GM19239 (cell line): Measurements from ENCODE around the gene PDGFA.
A peak's percentile ranks its signal among the peaks of the same experiment; 100 is the strongest.

Source experiments
- DNase-seq: peaks from one replicate; pipeline ENCODE4 v3.0.0; 2011; ENCODE audit warnings: low spot score; ENCODE audit not compliant: insufficient read length
- FAIRE-seq: peaks from 2 replicates; lab custom pipeline; 2011; peaks lifted over from hg19 to GRCh38; lab: Jason Lieb, UNC

Gene PDGFA

DNA sequence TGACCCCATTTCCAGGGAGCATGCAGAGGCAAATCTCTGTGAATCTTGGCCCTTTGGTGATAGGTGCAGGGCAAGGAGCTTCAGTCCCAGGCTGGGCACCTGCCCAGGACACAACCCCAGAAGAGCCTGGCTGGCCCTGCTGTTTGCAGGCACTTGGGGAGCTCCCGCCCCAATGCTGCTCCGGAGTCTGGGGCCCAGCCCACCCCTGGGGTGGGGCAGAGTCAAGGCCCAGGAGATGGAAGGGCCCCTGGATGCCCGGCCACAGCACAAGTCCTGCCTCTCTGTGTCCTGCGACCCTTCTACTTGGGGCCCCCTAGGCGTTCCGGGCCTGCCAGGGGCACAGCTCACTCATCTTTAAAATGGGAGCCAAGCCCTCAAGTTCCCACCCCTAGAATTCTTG, 24.7 kb downstream of the PDGFA start:
- DNase-seq = no peak
- FAIRE-seq = no peak

DNA sequence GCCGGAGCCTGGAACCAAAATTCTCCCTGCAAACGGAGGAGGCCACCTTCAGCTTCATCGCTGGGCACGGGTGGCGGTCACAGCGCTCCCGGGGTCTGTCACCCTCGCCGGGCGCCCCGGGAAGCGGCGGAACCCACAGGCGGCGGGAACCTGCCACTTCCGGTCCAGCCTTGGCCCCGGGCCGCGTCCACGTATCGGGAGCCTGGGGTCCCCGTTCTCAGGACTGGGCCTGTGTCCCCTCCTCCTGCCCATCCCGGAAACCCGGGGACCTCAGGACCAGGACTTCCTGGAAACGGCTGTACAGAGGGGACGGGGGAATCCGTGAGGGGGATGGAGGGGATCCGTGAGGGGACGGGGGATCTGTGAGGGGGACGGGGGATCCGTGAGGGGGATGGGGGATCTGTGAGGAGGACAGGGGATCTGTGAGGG, 25.4 kb downstream of the PDGFA start:
- DNase-seq (peak; percentile 92), FAIRE-seq (no peak)

- FAIRE-seq (no peak), DNase-seq (no peak)
Observed at GRCh38 chr7:493661-494251, 25.9 kb downstream of the PDGFA start.

GRCh38 chr7:492714-493065, 27.0 kb downstream of the PDGFA start:
- DNase-seq (no peak), FAIRE-seq (no peak)

GRCh38 chr7:491958-492713, 27.5 kb downstream of the PDGFA start:
- FAIRE-seq = no peak
- DNase-seq = no peak

GRCh38 chr7:491292-491957, 28.2 kb downstream of the PDGFA start:
- no peak for DNase-seq
- no peak for FAIRE-seq

- no peak for FAIRE-seq
Observed at GRCh38 chr7:490461-491291, 29.0 kb downstream of the PDGFA start.

DNA sequence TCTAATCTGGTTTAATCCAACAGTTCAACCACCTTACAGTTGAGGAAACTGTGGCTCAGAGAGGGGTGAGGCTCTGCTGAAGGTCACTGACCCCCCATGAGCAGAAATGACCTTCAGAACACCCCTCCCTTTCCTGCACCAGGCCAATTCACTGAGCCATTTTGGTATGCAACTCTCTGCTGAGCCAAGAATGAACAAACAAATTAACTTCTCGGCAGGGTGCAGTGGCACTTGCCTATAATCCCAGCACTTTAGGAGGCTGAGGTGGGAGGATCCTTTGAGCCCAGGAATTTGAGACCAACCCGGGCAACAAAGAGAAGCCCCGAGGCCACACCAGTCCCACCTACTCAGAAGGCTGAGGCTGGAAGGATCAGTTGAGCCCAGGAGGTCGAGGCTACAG, 29.8 kb downstream of the PDGFA start:
- DNase-seq = no peak
- no peak for FAIRE-seq

More at GRCh38 chr7:490461-491291, 29.0 kb downstream of the PDGFA start:
- peak; percentile 46 for DNase-seq

DNA sequence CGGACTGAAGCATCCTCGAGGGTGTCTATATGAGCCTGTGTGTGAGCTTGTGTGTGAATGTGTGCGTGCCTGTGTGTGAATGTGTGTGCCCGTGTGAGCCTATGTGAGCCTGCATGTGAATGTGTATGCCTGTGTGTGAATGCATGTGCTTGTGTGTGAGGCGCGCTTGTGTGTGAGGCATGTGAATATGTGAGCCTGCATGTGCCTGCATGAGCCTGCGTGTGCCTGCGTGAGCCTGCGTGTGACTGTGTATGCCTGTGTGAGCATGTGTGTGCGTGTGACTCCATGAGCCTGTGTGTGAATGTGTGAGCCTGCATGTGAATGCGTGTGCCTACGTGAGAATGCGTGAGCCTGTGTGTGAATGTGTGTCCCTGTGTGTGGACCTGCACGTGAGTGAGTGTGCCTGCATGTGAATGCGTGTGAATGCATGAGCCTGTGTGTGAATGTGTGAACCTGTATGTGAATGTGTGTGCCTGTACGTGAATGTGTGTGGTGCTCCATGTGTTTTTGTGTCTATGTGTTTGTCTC, 33.4 kb downstream of the PDGFA start:
- DNase-seq (no peak), FAIRE-seq (no peak)

GRCh38 chr7:485188-486081, 34.2 kb downstream of the PDGFA start:
- DNase-seq (no peak), FAIRE-seq (no peak)

DNA sequence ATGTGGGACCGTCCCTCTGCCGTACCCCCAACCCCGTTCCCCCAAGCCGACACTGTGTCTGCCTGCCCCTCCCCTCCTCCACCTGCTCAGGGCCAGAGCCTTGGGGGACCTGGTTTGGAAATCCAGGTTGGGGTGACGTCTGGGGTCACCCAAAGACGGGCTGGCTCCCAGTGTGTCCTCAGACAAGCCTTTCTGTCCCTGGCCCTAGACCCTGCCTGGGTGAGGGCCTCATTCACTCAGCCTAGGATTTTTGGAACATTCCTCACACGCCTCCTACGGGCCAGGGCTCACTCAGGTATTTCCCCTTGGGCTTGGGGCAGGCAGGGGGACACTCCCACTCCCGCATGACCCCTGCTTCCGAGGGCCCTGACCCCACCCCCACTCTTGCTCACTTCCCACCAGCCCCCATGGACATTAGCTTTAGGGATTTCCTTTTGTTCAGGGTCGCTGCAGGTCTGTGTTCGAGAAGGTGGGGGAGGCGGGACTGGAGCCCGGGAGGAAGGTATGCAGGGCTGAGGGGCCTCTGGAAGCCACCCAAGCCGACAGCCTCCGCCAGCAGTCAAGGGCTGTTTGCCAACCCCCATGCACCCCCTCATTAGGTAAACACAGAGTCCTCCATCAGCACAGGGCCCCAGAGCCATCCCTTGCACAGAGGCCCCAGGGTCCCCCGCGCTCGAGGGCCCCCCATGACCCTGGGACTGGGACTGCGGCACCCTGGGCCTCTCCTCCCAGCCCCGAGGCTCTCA, 35.1 kb downstream of the PDGFA start:
- FAIRE-seq = no peak
- DNase-seq = no peak

- no peak for FAIRE-seq
- no peak for DNase-seq
Observed at GRCh38 chr7:483656-484355, 35.8 kb downstream of the PDGFA start.

- FAIRE-seq = no peak
- DNase-seq = no peak
Observed at GRCh38 chr7:482521-483083, 37.0 kb downstream of the PDGFA start.

- FAIRE-seq (no peak), DNase-seq (no peak)
Observed at GRCh38 chr7:481219-481930, 38.3 kb downstream of the PDGFA start.

- FAIRE-seq = no peak
- DNase-seq = no peak
Observed at GRCh38 chr7:480531-481218, 39.0 kb downstream of the PDGFA start.

GRCh38 chr7:479948-480499, 39.6 kb downstream of the PDGFA start:
- FAIRE-seq (no peak), DNase-seq (no peak)
